HepG2 (cell line): ENCODE measurements around the gene MIF4GD. TPM values are rescaled to one million over a fixed set of nuclear protein-coding genes. Genes with fewer than 3 reads are reported as not detected.

Experiments used
- BRCA1 ChIP-seq: sonication (generic); formaldehyde crosslinking; IDR thresholded peaks from 2 replicates; pipeline ENCODE4 v1.4.0; 2020; ENCODE audit warnings: missing genetic modification reagents
- CENPT ChIP-seq: sonication (generic); formaldehyde crosslinking; IDR thresholded peaks from 2 replicates; pipeline ENCODE4 v1.8.0; 2022; ENCODE audit warnings: low read depth, mild to moderate bottlenecking, moderate library complexity, missing genetic modification reagents
- GMEB2 ChIP-seq: IDR thresholded peaks from 2 replicates; pipeline ENCODE4 v1.6.1; 2016; ENCODE audit warnings: missing biosample characterization, missing genetic modification reagents, low read depth
- HCFC1 ChIP-seq: fragments of 150-350 bp; IDR thresholded peaks from 2 replicates; pipeline ENCODE4 v1.6.1; 2014; ENCODE audit warnings: low read depth, low read length
- LCORL ChIP-seq, 2 experiments: fragments of 450-650 bp in 1 of 2; sonication (generic) in 1 of 2; formaldehyde crosslinking in 1 of 2; IDR thresholded peaks; 2 replicates each; pipeline versions ENCODE4 v1.5.0 to v1.6.1; 2017 to 2020; ENCODE audit warnings: antibody characterized with exemption in 1 of 2, missing genetic modification reagents in 1 of 2
- MEIS2 ChIP-seq: sonication (generic); formaldehyde crosslinking; IDR thresholded peaks from 2 replicates; pipeline ENCODE4 v1.9.0; 2021; ENCODE audit warnings: mild to moderate bottlenecking, missing genetic modification reagents
- MYNN ChIP-seq: sonication (generic); formaldehyde crosslinking; IDR thresholded peaks from 2 replicates; pipeline ENCODE4 v1.4.0; 2020; ENCODE audit warnings: mild to moderate bottlenecking, low read depth, missing genetic modification reagents
- NFIC ChIP-seq: IDR thresholded peaks from 2 replicates; pipeline ENCODE4 v1.6.1; 2012; ENCODE audit warnings: mild to moderate bottlenecking, low read length, inconsistent platforms
- NFKBIZ ChIP-seq: IDR thresholded peaks from 2 replicates; pipeline ENCODE4 v1.6.1; 2018; ENCODE audit warnings: missing genetic modification reagents, missing compliant biosample characterization
- PITX1 ChIP-seq: sonication (generic); formaldehyde crosslinking; IDR thresholded peaks from 2 replicates; pipeline ENCODE4 v1.5.1; 2020; ENCODE audit warnings: mild to moderate bottlenecking, missing genetic modification reagents
- RFX3 ChIP-seq: IDR thresholded peaks from 2 replicates; pipeline ENCODE4 v1.6.1; 2016; ENCODE audit warnings: missing biosample characterization, missing genetic modification reagents
- SAFB2 ChIP-seq: sonication (generic); formaldehyde crosslinking; IDR thresholded peaks from 2 replicates; pipeline ENCODE4 v1.5.1; 2020; ENCODE audit warnings: missing genetic modification reagents, low read depth, mild to moderate bottlenecking, borderline replicate concordance
- STAT6 ChIP-seq: sonication (generic); formaldehyde crosslinking; IDR thresholded peaks from 2 replicates; pipeline ENCODE4 v1.4.0; 2020; ENCODE audit warnings: missing genetic modification reagents, mild to moderate bottlenecking, borderline replicate concordance
- U2AF1 ChIP-seq: fragments of 200-400 bp; formaldehyde crosslinking; optimal IDR thresholded peaks from 2 replicates; pipeline ENCODE3; 2017; ENCODE audit warnings: mild to moderate bottlenecking, low read depth, low read length
- ZBTB34 ChIP-seq: sonication (generic); formaldehyde crosslinking; IDR thresholded peaks from 2 replicates; pipeline ENCODE4 v1.8.0; 2022; ENCODE audit warnings: mild to moderate bottlenecking, missing genetic modification reagents
- ZFP82 ChIP-seq: sonication (generic); formaldehyde crosslinking; IDR thresholded peaks from 2 replicates; pipeline ENCODE4 v1.5.1; 2020; ENCODE audit warnings: mild to moderate bottlenecking, missing genetic modification reagents, borderline replicate concordance
- ZKSCAN5 ChIP-seq: sonication (generic); formaldehyde crosslinking; IDR thresholded peaks from 2 replicates; pipeline ENCODE4 v1.5.1; 2020; ENCODE audit warnings: mild to moderate bottlenecking, missing genetic modification reagents
- ZNF225 ChIP-seq: sonication (generic); formaldehyde crosslinking; IDR thresholded peaks from 2 replicates; pipeline ENCODE4 v1.4.0; 2020; ENCODE audit warnings: mild to moderate bottlenecking, missing genetic modification reagents
- ZNF234 ChIP-seq: sonication (generic); formaldehyde crosslinking; conservative IDR thresholded peaks from 2 replicates; pipeline ENCODE4 v1.5.1; 2020; ENCODE audit warnings: mild to moderate bottlenecking, missing genetic modification reagents
- ZNF329 ChIP-seq: sonication (generic); formaldehyde crosslinking; IDR thresholded peaks from 2 replicates; pipeline ENCODE4 v1.9.0; 2021; ENCODE audit warnings: low read depth, mild to moderate bottlenecking, missing genetic modification reagents
- ZNF441 ChIP-seq: sonication (generic); formaldehyde crosslinking; IDR thresholded peaks from 2 replicates; pipeline ENCODE4 v1.7.0; 2021; ENCODE audit warnings: missing genetic modification reagents, borderline replicate concordance
- ZNF660 ChIP-seq: sonication (generic); formaldehyde crosslinking; IDR thresholded peaks from 2 replicates; pipeline ENCODE4 v1.5.1; 2020; ENCODE audit warnings: mild to moderate bottlenecking, low read depth, missing genetic modification reagents, borderline replicate concordance
- ZNF883 ChIP-seq: sonication (generic); formaldehyde crosslinking; IDR thresholded peaks from 2 replicates; pipeline ENCODE4 v1.5.1; 2020; ENCODE audit warnings: mild to moderate bottlenecking, missing genetic modification reagents; ENCODE audit errors: not compliant biosample characterization
- ZXDC ChIP-seq: sonication (generic); formaldehyde crosslinking; IDR thresholded peaks from 2 replicates; pipeline ENCODE4 v1.5.0; 2020; ENCODE audit warnings: mild to moderate bottlenecking, missing genetic modification reagents
- polyA plus RNA-seq, 8 experiments: library from polyadenylated mRNA; depleted of rRNA in 3 of 8; stranded (reverse) in 7 of 8; unstranded in 1 of 8; fragments of >200 nt; fragmentation: Illumina TruSeq in 4 of 8; extraction: Trizol in 4 of 8; gene quantifications; 2 replicates each; pipeline versions ENCODE4 v1.2.1 to v1.2.3, GENCODE V29; 2011 to 2016; ENCODE audit warnings: low read depth in 4 of 8, missing spikeins in 1 of 8, mixed read lengths in 1 of 8; ENCODE audit not compliant: insufficient read depth in 1 of 8
- total RNA-seq, 5 experiments: library from RNA; depleted of rRNA; stranded (reverse); fragments of >200 nt; fragmentation: Illumina TruSeq; extraction: Trizol; gene quantifications; 2 replicates each; pipeline ENCODE4 v1.2.3, GENCODE V29; 2016; ENCODE audit warnings: low read depth in 1 of 5

Gene MIF4GD
- total and polyA plus RNA-seq, 2 of the 13 experiments (the other 11 are each of a cell fraction or from before 2014, with no cell fraction given): 14.0 to 28.0 TPM

DNA sequence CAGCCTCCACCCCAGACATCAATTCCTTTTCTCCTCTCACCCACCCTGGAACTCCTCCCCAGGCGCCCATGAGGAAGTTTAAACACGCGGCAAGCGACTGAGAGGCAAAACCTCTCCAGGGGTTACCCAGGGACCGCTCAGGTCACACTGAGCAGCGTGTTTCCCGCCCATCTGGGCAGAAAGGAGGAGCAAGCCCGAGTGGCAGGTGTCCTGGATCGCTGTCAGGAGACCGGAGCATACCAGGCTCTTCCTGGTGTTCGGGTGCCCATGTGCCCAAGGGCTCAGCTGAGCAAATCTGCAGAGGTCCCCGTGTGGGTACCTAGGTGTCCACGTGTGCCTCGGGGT, 17.7 kb upstream of the MIF4GD start (continued):
- no peak for TF ChIP-seq STAT6 (CRISPR knock-in tag)
- TF ChIP-seq SAFB2 (CRISPR knock-in tag): no peak
- TF ChIP-seq GMEB2 (CRISPR knock-in tag): no peak
- TF ChIP-seq ZNF883 (CRISPR knock-in tag): no peak
- TF ChIP-seq MEIS2 (CRISPR knock-in tag): peak; percentile 22; the same call in 1 of the 2 replicates
- TF ChIP-seq ZNF660 (CRISPR knock-in tag): peak; percentile 67; the same call in 1 of the 2 replicates
- no peak for TF ChIP-seq NFIC
- TF ChIP-seq ZXDC: no peak; the same call in 1 of the 2 replicates
- no peak for TF ChIP-seq RFX3 (CRISPR knock-in tag)
- TF ChIP-seq CENPT: no peak
- TF ChIP-seq ZFP82 (CRISPR knock-in tag): 0 out of 2 replicates have a peak, but pooled peaks have one; percentile 38
- no peak; the same call in 1 of the 2 replicates for TF ChIP-seq NFKBIZ
- no peak for TF ChIP-seq U2AF1
- TF ChIP-seq ZBTB34 (CRISPR knock-in tag): no peak
- TF ChIP-seq ZKSCAN5 (CRISPR knock-in tag): no peak; the same call in 1 of the 2 replicates
- no peak for TF ChIP-seq MYNN
- no peak for TF ChIP-seq ZNF329 (CRISPR knock-in tag)
- TF ChIP-seq LCORL (IDR thresholded peaks at IDR 0.05): no peak
- TF ChIP-seq LCORL (CRISPR knock-in tag; IDR thresholded peaks at IDR 0.05): no peak
- no peak for TF ChIP-seq ZNF225 (CRISPR knock-in tag)
- TF ChIP-seq ZNF441 (CRISPR knock-in tag): no peak
- peak; percentile 32; the same call in 1 of the 2 replicates for TF ChIP-seq PITX1 (CRISPR knock-in tag)
- no peak for TF ChIP-seq BRCA1 (CRISPR knock-in tag)
- no peak for TF ChIP-seq HCFC1
- TF ChIP-seq ZNF234: no peak
